K562 (cell line): ENCODE data around the gene DISC1.

Experiments
- CBX3 ChIP-seq, 2 experiments: IDR thresholded peaks; 1 replicate in 1 of 2; 2 replicates in 1 of 2; pipeline ENCODE4 v1.6.1; 2012; ENCODE audit warnings: inconsistent platforms in 2 of 2, low read length in 2 of 2, borderline replicate concordance in 1 of 2, control low read depth in 1 of 2
- CC2D1A ChIP-seq: fragments of 450-650 bp; IDR thresholded peaks from 2 replicates; pipeline ENCODE4 v1.6.1; 2017; ENCODE audit warnings: mild to moderate bottlenecking
- CHD2 ChIP-seq: IDR thresholded peaks from 2 replicates; pipeline ENCODE4 v1.6.1; 2011; ENCODE audit warnings: low read depth, low read length
- ELF4 ChIP-seq: fragments of 450-650 bp; formaldehyde crosslinking; IDR thresholded peaks from 2 replicates; pipeline ENCODE4 v1.4.0; 2022; ENCODE audit warnings: missing genetic modification characterization
- POLR2AphosphoS5 ChIP-seq: IDR thresholded peaks from 2 replicates; pipeline ENCODE4 v1.6.1; 2011; ENCODE audit warnings: mild to moderate bottlenecking, low read depth, low read length, moderate library complexity; ENCODE audit not compliant: control insufficient read depth, insufficient read depth
- TF ChIP-seq, protein P1 (sequence below), 3 experiments: IDR thresholded peaks in 2 of 3; conservative IDR thresholded peaks in 1 of 3; 2 replicates each; pipeline ENCODE4 v1.5.1; 2011 to 2012; ENCODE audit warnings: low read length in 3 of 3, mild to moderate bottlenecking in 3 of 3, control low read depth in 2 of 3, improper control_type of control experiment in 1 of 3, inconsistent platforms in 1 of 3, low read depth in 1 of 3, mixed read lengths in 1 of 3, moderate library complexity in 1 of 3; ENCODE audit not compliant: insufficient read depth in 2 of 3
- TF ChIP-seq, protein P2 (sequence below): fragments of 450-650 bp; conservative IDR thresholded peaks from 2 replicates; pipeline ENCODE4 v1.6.1; 2016; ENCODE audit warnings: missing genetic modification characterization, low read depth, mild to moderate bottlenecking, missing compliant biosample characterization, moderate library complexity

DNA sequence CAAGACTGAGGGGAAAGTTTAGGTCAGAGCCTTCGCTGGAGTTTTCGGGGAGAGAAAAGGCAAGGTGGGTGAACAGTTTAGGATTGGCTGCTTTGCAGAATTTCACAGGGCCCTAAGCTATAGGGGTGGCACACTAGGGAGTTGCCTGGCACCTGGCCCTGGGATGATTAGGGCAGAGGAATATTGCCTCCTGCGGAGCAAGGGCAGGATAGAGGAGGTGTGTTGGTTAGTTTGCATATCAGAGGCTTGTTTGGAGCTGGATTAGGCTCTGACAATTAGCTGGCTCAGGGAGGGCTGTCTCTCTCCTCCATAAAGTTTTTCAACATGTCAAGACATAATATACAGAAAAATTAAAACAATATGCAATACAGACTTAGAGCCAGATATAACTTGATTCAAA lies 436.4 kb downstream of the DISC1 start:
- TF ChIP-seq CBX3 (IDR thresholded peaks at IDR 0.05; ENCODE audit: borderline replicate concordance in 1 of 2, low read length in 2 of 2) (no peak), ELF4 (CRISPR knock-in tag) (no peak), POLR2AphosphoS5 (no peak), CHD2 (no peak), CC2D1A (no peak)
- TF ChIP-seq, protein P1, sequence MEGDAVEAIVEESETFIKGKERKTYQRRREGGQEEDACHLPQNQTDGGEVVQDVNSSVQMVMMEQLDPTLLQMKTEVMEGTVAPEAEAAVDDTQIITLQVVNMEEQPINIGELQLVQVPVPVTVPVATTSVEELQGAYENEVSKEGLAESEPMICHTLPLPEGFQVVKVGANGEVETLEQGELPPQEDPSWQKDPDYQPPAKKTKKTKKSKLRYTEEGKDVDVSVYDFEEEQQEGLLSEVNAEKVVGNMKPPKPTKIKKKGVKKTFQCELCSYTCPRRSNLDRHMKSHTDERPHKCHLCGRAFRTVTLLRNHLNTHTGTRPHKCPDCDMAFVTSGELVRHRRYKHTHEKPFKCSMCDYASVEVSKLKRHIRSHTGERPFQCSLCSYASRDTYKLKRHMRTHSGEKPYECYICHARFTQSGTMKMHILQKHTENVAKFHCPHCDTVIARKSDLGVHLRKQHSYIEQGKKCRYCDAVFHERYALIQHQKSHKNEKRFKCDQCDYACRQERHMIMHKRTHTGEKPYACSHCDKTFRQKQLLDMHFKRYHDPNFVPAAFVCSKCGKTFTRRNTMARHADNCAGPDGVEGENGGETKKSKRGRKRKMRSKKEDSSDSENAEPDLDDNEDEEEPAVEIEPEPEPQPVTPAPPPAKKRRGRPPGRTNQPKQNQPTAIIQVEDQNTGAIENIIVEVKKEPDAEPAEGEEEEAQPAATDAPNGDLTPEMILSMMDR (IDR thresholded peaks at IDR 0.05 in 2 of 3, conservative IDR thresholded peaks at IDR 0.05 in 1 of 3; ENCODE audit: insufficient read depth in 2 of 3, low read depth in 1 of 3, low read length in 3 of 3), result no peak
- TF ChIP-seq, protein P2, sequence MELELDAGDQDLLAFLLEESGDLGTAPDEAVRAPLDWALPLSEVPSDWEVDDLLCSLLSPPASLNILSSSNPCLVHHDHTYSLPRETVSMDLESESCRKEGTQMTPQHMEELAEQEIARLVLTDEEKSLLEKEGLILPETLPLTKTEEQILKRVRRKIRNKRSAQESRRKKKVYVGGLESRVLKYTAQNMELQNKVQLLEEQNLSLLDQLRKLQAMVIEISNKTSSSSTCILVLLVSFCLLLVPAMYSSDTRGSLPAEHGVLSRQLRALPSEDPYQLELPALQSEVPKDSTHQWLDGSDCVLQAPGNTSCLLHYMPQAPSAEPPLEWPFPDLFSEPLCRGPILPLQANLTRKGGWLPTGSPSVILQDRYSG (tag), result no peak
